ENCODE data around the gene MCOLN1. TPM values are rescaled to one million over a fixed set of nuclear protein-coding genes. Genes with fewer than 3 reads are reported as not detected.

The MCOLN1 gene
- total RNA-seq, 1 experiment from 2014 or later, result 10.3 TPM

DNA sequence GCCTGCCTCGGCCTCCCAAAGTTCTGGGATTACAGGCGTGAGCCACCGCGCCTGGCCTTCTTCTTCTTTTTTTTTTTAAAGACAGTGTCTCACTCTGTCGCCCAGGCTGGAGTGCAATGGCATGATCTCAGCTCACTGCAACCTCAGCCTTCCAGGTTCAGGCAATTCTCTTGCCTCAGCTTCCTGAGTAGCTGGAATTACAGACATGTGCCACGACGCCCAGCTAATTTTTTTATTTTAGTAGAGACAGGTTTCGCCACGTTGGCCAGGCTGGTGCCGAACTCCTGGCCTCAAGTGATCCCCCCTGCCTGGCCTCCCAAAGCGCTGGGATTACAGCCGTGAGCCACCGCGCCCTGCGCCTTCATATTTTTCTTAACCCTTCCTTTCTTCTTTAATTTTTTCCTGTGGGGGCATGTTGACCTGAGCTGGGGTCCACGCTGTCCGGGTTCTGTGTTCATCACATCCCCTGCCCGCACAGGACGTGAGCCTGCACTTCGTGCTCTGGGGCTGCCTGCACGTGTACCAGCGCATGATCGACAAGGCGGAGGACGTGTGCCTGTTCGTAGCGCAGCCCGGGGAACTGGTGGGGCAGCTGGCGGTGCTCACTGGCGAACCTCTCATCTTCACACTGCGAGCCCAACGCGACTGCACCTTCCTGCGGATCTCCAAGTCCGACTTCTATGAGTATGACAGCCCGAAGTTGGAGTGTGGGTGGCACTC, 27.2 kb downstream of the MCOLN1 start:
- no peak for DNase-seq

DNA sequence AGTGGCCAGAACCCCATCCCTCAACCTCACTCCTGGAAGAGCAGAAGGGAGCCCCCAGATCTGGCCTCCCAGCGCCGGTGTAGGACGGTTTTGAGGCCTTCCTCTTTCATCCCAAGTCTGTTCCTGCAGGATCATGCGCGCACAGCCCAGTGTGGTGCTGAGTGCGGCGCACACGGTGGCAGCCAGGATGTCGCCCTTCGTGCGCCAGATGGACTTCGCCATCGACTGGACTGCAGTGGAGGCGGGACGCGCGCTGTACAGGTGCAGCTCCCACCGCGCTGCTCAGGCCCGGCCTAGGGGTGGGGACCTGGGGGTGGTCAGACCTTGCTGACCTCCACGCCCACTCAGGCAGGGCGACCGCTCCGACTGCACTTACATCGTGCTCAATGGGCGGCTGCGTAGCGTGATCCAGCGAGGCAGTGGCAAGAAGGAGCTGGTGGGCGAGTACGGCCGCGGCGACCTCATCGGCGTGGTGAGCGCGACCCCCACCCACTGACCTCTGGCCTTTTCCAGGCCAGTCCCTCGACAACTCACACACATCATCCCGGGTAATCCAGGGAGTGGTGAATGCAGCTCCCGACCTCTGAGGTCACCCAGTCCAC, 27.8 kb downstream of the MCOLN1 start:
- DNase-seq, result no peak
- no peaks in the 10 kb centered on the region for H3K27me3 ChIP-seq
- H3K36me3 ChIP-seq, result peaks cover 31% of the 10 kb centered on the region

More for the DNA sequence above, 27.2 kb downstream of the MCOLN1 start:
- Histone ChIP-seq H3K9me3 (no peaks in the 10 kb centered on the region), H3K27me3 (no peaks in the 10 kb centered on the region), H3K4me3 (no peak overlapping the region), H3K36me3 (peaks cover 29% of the 10 kb centered on the region)

DNA sequence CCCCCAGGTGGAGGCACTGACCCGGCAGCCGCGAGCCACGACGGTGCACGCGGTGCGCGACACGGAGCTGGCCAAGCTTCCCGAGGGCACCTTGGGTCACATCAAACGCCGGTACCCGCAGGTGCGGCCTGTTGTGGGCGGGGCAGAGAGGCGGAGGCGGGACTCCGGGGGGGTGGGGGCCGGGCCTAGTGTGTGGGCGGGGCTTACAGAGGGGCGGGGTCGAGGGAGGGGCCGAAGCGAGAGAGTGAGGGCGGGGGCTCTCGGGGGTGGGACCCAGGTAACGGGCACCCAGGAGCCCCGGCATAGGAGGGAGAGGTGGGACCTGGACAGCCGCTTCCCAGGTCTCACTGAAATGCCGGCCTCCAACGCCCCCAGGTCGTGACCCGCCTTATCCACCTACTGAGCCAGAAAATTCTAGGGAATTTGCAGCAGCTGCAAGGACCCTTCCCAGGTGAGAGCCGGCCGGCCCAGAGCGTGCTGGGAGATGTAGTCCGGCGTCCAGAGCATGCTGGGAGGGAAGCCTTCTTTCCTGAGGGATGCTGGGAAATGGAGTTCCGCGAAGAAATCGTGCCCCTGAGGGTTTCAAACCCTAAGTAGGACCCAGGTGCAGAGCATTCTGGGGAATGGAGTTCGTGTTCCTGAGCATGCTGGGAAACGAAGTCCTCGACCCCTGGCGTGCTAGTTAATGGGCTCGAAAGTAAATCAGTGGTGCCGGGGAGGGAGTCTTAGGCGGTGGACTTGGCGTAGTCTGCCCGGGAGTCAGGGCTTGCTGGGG, 28.8 kb downstream of the MCOLN1 start:
- Histone ChIP-seq H3K36me3 (peaks cover 35% of the 10 kb centered on the region), H3K4me3 (no peak overlapping the region), H3K27me3 (no peaks in the 10 kb centered on the region), H3K9me3 (no peaks in the 10 kb centered on the region)
- DNase-seq, result no peak

More for the DNA sequence above, 27.8 kb downstream of the MCOLN1 start:
- Histone ChIP-seq H3K9me3 (no peaks in the 10 kb centered on the region), H3K4me3 (no peak overlapping the region)

DNA sequence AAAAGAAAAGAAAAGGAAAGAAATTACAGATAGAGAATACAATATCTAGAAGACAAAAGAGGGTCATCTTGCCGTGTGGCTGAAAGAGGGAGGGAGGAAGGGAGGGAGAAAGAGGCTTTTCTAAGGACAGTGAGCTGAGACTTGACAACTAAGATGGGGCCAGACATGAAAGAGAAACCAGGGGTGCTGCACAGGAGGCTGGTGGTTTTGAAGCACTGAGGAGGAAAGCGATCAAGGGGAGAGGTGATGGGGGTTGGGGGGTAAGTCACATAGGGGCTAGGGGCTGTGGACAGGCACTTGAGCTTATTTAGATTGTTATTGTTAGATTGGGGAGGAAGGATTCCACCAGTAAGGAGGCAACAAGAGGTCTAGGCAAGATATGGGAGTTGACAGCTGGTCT, 30.4 kb downstream of the MCOLN1 start:
- H3K9me3 ChIP-seq, result no peaks in the 10 kb centered on the region
- no peak overlapping the region for H3K4me3 ChIP-seq
- H3K27me3 ChIP-seq, result no peaks in the 10 kb centered on the region
- peaks cover 46% of the 10 kb centered on the region for H3K36me3 ChIP-seq
- no peak for DNase-seq

DNA sequence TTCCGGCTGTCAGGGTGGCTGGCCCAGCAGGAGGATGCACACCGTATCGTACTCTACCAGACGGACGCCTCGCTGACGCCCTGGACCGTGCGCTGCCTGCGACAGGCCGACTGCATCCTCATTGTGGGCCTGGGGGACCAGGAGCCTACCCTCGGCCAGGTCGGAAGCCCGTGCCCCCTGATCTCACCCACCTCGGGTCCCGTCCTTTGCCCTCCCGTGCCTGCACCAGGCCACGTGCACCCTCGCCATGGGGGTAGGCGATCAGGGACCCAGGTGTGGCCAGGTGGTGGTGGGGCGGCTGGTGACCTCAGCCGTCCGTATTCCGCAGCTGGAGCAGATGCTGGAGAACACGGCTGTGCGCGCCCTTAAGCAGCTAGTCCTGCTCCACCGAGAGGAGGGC, 32.1 kb downstream of the MCOLN1 start:
- Histone ChIP-seq H3K36me3 (peaks cover 60% of the 10 kb centered on the region), H3K9me3 (no peaks in the 10 kb centered on the region), H3K4me3 (no peak overlapping the region), H3K27me3 (no peaks in the 10 kb centered on the region)
- no peak for DNase-seq

DNA sequence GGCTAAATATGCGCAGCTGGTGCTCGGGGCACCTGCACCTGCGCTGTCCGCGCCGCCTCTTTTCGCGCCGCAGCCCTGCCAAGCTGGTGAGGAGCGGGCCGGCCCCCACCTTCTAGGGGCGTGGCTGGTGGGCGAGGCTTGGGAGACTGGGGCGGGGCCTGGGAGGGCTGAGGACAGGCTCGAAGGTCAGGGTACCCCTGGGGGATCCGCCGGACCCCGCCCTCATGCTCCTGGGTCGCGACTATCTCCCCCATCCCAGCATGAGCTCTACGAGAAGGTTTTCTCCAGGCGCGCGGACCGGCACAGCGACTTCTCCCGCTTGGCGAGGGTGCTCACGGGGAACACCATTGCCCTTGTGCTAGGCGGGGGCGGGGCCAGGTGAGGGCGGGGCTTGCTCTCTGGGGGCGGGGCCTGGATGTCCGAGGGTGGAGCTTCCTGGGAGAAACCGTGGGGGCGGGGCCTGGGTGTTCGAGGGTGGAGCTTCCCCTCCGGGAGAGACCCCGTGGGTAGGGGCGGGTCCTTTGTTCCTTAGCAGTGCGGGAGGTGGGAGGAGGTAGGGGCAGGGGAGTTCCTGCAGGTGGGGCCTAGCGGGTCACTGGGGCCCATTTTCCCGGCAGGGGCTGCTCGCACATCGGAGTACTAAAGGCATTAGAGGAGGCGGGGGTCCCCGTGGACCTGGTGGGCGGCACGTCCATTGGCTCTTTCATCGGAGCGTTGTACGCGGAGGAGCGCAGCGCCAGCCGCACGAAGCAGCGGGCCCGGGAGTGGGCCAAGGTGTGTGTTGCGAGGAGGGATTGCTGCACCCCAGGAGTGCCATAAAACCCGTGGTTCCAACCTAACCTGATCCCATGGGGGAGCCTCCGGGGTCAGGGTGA, 32.8 kb downstream of the MCOLN1 start:
- Histone ChIP-seq H3K9me3 (no peaks in the 10 kb centered on the region), H3K27me3 (no peaks in the 10 kb centered on the region), H3K36me3 (peaks cover 58% of the 10 kb centered on the region), H3K4me3 (no peak overlapping the region)
- DNase-seq, result no peak

DNA sequence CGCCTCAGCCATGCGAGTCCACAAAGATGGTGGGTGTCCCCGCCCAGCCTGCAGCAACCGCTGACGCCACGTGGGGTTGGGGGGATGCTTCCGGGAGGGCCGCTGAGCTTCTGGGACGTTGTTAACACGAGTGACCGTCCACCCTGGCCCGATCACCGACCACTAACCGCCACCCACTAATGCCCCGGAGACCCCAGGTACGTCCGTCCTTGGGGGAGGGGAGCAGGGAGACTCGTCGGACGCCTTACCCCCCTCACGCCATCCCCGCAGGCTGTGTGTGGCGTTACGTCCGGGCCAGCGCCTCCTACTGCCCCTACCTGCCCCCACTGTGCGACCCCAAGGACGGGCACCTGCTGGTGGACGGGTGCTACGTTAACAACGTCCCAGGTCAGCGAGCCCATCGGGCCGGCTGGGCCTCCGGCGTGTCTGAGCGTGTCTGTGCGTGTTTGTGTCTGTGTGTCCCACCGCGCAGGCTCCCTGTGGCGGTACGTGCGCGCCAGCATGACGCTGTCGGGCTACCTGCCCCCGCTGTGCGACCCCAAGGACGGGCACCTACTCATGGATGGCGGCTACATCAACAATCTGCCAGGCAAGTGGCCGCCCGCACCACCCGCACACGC, 34.4 kb downstream of the MCOLN1 start:
- Histone ChIP-seq H3K27me3 (no peaks in the 10 kb centered on the region), H3K4me3 (no peak overlapping the region), H3K36me3 (peaks cover 48% of the 10 kb centered on the region), H3K9me3 (no peaks in the 10 kb centered on the region)
- no peak for DNase-seq

DNA sequence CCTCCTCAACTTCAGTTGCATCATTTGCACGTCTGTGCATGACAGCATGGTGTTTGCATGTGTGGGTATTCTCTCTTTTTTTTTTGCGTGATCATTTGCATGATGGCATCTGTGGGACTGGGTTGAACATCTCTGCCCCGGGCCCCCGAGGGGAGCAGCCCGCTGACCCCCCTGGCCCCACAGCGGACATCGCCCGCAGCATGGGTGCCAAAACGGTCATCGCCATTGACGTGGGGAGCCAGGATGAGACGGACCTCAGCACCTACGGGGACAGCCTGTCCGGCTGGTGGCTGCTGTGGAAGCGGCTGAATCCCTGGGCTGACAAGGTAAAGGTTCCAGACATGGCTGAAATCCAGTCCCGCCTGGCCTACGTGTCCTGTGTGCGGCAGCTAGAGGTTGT, 36.2 kb downstream of the MCOLN1 start:
- Histone ChIP-seq H3K9me3 (no peaks in the 10 kb centered on the region), H3K4me3 (no peak overlapping the region), H3K36me3 (peaks cover 43% of the 10 kb centered on the region), H3K27me3 (no peaks in the 10 kb centered on the region)
- DNase-seq, result no peak

DNA sequence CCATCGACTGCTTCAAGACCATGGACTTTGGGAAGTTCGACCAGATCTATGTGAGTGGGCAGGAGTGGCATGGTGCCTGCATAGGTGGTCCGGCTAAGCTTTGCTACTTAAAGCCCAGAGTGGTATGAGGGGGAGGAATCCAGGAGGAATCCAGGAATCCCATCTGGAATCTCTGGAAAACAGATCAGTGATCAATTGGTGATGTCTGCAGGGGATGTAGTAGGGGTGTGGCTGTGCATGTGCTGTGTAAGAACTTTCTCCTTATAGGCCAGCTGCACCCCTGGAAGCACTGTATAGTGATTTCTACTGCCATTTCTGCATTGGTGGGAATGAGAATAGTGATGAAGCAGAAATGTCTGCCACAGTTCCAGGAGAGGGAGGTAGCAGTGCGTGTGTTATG, 36.7 kb downstream of the MCOLN1 start:
- no peaks in the 10 kb centered on the region for H3K9me3 ChIP-seq
- DNase-seq, result no peak
- H3K27me3 ChIP-seq, result no peaks in the 10 kb centered on the region
- no peak overlapping the region for H3K4me3 ChIP-seq
- peaks cover 43% of the 10 kb centered on the region for H3K36me3 ChIP-seq

DNA sequence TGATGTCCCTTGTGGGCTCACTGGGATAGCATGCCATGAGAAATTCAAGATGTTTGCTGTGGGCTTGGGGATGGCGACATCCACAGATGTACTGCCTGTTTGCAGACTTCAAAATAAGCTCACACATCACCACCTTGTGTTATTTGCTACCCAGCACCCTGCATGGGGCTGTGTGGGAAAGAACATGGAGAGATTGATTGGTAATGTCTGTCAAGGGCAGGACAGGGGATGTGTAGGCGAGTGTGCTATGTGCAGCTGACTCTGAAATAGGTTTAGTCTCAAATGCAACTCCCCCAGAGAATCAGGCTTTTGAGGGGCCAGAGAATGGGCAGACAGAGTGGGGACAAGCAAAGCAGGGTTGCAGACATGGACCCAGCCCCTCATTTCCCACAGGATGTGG, 37.8 kb downstream of the MCOLN1 start:
- Histone ChIP-seq H3K36me3 (peaks cover 35% of the 10 kb centered on the region), H3K9me3 (no peaks in the 10 kb centered on the region), H3K27me3 (no peaks in the 10 kb centered on the region), H3K4me3 (no peak overlapping the region)
- DNase-seq, result no peak

DNA sequence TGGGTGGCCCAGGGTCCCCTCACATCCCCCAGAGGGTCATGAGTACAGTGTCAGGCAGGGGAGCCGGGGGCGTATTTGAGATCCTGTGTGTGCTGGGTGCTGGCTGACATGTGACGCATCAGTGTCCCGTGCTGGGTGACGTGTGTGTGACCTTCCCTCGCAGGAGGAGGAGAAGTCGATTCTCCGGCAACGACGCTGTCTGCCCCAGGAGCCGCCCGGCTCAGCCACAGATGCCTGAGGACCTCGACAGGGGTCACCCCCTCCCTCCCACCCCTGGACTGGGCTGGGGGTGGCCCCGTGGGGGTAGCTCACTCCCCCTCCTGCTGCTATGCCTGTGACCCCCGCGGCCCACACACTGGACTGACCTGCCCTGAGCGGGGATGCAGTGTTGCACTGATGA, 38.9 kb downstream of the MCOLN1 start:
- H3K36me3 ChIP-seq, result peaks cover 26% of the 10 kb centered on the region
- DNase-seq, result no peak
- H3K9me3 ChIP-seq, result no peaks in the 10 kb centered on the region
- no peak overlapping the region for H3K4me3 ChIP-seq
- H3K27me3 ChIP-seq, result no peaks in the 10 kb centered on the region

DNA sequence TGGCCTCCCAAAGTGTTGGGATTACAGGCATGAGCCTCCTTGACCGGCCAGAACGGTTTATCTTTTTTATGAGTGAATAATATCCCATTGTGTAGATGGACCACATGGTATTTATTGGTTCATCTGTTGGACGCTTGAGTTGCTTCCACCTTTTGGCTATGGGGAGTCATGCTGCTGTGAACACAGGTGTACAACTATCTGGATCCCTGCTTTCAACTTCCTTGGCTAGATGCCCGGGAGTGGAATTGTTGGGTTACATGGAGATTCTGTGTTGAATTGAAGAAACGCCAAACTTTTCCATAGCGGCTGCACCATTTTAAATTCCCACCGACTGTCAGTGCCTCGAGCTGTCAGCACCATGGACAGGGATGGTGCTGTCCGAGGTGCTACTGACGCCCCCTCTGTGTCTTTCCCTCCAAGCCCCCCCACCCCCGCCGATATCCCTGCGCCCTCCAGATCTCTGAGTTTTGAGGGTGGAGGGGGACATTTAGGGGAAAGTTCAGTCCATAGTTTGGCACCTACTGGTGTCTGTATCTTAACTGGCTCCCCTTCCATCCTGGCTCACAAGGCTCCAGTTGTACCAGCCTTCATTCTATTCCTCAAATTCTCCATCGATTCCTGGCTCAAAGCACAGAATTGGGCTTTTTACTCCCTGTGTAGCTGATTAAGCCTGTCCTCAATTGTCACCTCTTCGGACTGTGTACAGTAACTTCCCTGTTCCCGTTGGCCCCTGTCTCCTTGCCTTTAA, 40.4 kb downstream of the MCOLN1 start:
- H3K4me3 ChIP-seq, result no peak overlapping the region
- peaks cover 2% of the 10 kb centered on the region; the same call in 1 of the 2 replicates for H3K27me3 ChIP-seq
- H3K9me3 ChIP-seq, result no peaks in the 10 kb centered on the region
- no peak for DNase-seq
- H3K36me3 ChIP-seq, result peaks cover 16% of the 10 kb centered on the region

DNA sequence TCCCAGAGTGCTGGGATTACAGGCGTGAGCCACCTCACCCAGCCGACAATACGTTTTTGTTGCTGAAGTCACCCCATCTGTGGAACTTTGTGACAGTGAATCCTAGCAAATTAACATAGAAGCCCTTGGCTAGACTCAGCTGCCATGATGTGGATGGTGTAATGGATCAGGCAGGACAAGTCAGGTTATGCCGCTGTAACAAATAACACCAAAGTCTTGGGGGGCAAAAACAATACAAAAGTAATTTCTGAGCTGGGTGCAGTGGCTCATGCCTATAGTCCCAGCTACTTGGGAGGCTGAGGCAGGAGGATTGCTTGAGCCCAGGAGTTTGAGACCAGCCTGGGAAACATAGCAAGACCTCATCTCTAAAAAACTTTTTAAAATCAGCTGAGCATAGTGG, 42.4 kb downstream of the MCOLN1 start:
- Histone ChIP-seq H3K27me3 (peaks cover 2% of the 10 kb centered on the region; the same call in 1 of the 2 replicates), H3K9me3 (no peaks in the 10 kb centered on the region), H3K4me3 (no peak overlapping the region), H3K36me3 (peaks cover 3% of the 10 kb centered on the region)
- DNase-seq, result no peak

DNA sequence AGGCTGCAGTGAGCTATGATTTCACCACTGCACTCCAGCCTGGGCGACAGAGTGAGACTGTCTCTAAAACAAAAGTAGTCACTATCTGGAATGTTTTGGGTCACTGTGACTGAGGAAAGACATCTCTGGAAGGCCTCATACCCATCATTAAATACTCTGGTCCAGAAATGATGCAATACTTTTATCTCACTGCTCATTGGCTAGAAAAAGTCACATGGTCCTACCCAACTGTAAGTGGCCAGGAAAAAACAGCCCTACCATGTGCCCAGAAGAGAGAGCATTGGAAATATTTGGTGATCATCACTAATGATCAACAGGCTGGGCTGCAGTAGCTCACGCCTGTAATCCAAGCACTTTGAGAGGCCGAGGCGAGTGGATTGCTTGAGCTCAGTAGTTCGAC, 42.9 kb downstream of the MCOLN1 start:
- Histone ChIP-seq H3K4me3 (no peak overlapping the region), H3K27me3 (peaks cover 2% of the 10 kb centered on the region; the same call in 1 of the 2 replicates), H3K36me3 (peaks cover 3% of the 10 kb centered on the region), H3K9me3 (no peaks in the 10 kb centered on the region)
- no peak for DNase-seq

DNA sequence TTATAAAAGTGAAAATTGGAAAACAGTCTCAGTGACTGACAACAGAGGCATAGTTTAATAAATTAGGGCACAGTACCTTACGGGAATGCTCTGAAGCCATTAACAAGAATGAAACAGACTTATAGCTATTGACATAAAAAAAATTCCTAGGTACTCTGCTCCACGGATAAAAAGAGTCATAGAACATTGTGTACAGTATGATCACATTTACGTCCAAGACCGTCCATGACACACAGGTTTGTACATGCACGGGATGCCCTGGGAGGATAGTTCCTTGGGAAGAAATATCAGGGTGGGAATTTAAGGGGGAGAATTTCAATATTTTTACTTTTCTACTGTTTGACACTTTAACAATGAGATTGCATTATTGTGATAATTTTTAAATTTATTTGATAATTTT, 48.3 kb downstream of the MCOLN1 start:
- Histone ChIP-seq H3K9me3 (peaks cover 2% of the 10 kb centered on the region; the same call in 1 of the 2 replicates), H3K27me3 (peaks cover 20% of the 10 kb centered on the region), H3K36me3 (no peaks in the 10 kb centered on the region), H3K4me3 (no peak overlapping the region)
- no peak for DNase-seq
